ENCODE measurements around the gene CAPS2. TPM values are rescaled to one million over a fixed set of nuclear protein-coding genes. Genes with fewer than 3 reads are reported as not detected.

Gene CAPS2
- total RNA-seq, 1 experiment from 2014 or later, result 4.3 TPM

DNA sequence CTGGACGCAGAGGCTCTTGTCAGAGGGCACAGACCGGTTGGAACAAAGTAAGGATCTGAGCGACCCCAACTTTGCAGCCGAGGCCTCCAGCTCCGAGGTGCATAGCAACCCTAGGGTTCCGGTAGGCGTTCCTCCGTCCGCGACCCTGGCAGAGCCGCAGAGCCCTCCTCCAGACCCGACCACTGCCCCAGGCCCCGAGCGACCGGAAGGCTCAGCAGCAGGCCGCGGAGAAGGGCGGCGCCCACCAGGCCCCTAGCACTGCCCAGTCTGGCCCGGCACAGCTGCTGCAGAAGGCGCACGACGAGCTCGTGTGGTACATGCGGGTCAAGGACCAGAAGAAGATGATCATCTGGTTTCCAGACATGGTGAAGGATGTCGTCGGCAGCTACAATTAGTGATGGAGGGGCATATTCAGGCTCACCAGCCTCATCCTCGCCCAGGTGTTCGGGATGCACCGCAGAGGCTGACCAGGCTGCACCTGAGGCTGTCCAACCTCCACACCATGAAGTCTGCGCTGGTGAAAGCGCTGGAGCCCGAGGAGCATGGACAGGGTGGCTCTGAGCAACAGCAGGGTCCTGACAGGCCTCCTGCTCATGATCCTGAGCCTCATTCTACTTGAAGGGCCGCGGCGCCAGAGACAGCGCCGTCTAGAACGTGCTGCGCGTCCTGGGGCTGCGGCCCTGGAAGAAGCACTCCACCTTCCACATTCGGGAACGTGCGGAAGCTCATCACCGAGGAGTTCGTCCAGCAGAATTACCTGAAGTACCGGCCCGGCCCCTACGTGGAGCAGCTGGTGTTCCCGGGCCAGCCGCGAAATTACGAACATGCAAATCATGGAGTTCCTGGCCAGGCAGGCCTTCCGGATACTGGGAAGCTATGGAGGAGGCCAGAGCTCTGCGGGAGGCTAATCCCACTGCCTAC is 24.5 kb downstream of the CAPS2 start:
- no peak overlapping the region; a peak in 1 of 7 replicates for H3K27ac Mint-ChIP-seq
- H3K4me1 Mint-ChIP-seq, result no peaks in the 10 kb centered on the region
- no peaks in the 10 kb centered on the region for H3K4me1 ChIP-seq (ENCODE audit: insufficient read depth, low read length)
- H2AFZ ChIP-seq (ENCODE audit: low read length), result no peak overlapping the region
- H3K27me3 ChIP-seq (ENCODE audit: insufficient read depth, low read length), result no peaks in the 10 kb centered on the region
- H3K4me3 Mint-ChIP-seq, result no peak overlapping the region
- H2BK15ac ChIP-seq (ENCODE audit: low read depth, low read length), result no peak overlapping the region
- no peak overlapping the region for H3K4me2 ChIP-seq (ENCODE audit: insufficient read depth, insufficient read length, low read length)
- H3K9me3 Mint-ChIP-seq, result no peaks in the 10 kb centered on the region; a peak in 2 of 5 replicates
- H3K27me3 Mint-ChIP-seq (ENCODE audit: low read depth), result no peaks in the 10 kb centered on the region
- H3K27ac ChIP-seq (ENCODE audit: insufficient read length, low read depth, low read length), result no peak overlapping the region
- no peak for TF ChIP-seq CTCF (conservative IDR thresholded peaks at IDR 0.05)
- H2BK20ac ChIP-seq (ENCODE audit: low read depth, low read length, poor library complexity, severe bottlenecking), result no peak overlapping the region
- no peaks in the 10 kb centered on the region for H3K79me2 ChIP-seq (ENCODE audit: insufficient read depth, low read length)
- no peak overlapping the region for H3K4ac ChIP-seq (ENCODE audit: low read depth, low read length)
- no peak overlapping the region for H3K9ac ChIP-seq (ENCODE audit: extremely low read depth, insufficient read length, low read length)
- H2BK5ac ChIP-seq (ENCODE audit: insufficient read length, low read length), result no peak overlapping the region
- no peak overlapping the region for H3K14ac ChIP-seq (ENCODE audit: insufficient read depth, low read length)
- H3K23ac ChIP-seq (ENCODE audit: insufficient read length, low read depth, low read length), result no peak overlapping the region
- H2BK12ac ChIP-seq (ENCODE audit: insufficient read length, low read depth, low read length), result no peak overlapping the region
- DNase-seq, result no peak
- peaks cover 0 to 11% (median 0%) of the 10 kb centered on the region in 3 experiments; a peak in 3 of 7 replicates for H3K36me3 Mint-ChIP-seq (ENCODE audit: insufficient read depth in 1 of 3, low read depth in 3 of 3)
- no peak overlapping the region for H3T11ph ChIP-seq (ENCODE audit: low read length)
- no peak overlapping the region for H4K8ac ChIP-seq (replicated peaks; ENCODE audit: insufficient read length, low read depth, low read length)
- H3K23me2 ChIP-seq (ENCODE audit: insufficient read length, low read depth, low read length, poor library complexity, severe bottlenecking), result no peaks in the 10 kb centered on the region
- H2AK5ac ChIP-seq (ENCODE audit: insufficient read length, low read length), result no peak overlapping the region
- H3K9me3 ChIP-seq (ENCODE audit: control insufficient read depth, low read depth, low read length), result no peaks in the 10 kb centered on the region
- WGBS (ENCODE audit: extremely low coverage, insufficient read length, low lambda C conversion rate), result no CpG with 5 or more reads among the region's 56 CpGs
- no peaks in the 10 kb centered on the region for H3K79me1 ChIP-seq (ENCODE audit: insufficient read depth, low read depth, low read length, poor library complexity, severe bottlenecking)
- H4K5ac ChIP-seq (ENCODE audit: insufficient read length, low read depth, low read length), result no peak overlapping the region
- no peak overlapping the region for H3K18ac ChIP-seq (ENCODE audit: insufficient read length, low read depth, low read length)
- no peak overlapping the region for H3K56ac ChIP-seq (ENCODE audit: insufficient read length, low read depth, low read length)
- H4K20me1 ChIP-seq (ENCODE audit: control insufficient read depth, insufficient read depth, insufficient read length), result no peaks in the 10 kb centered on the region
- H4K91ac ChIP-seq (ENCODE audit: insufficient read length, low read depth, low read length), result no peak overlapping the region
- no peak overlapping the region for H2BK120ac ChIP-seq (ENCODE audit: low read depth, low read length, poor library complexity, severe bottlenecking)
